GM20000 (cell line): ENCODE data around the gene TNFAIP8L3.

ENCODE experiments used
- DNase-seq: peaks from one replicate; pipeline ENCODE4 v3.0.0; 2012; ENCODE audit warnings: low spot score
- CTCF ChIP-seq: IDR thresholded peaks from 2 replicates; pipeline ENCODE4 v1.5.1; 2012; ENCODE audit warnings: mild to moderate bottlenecking, control low read depth; ENCODE audit errors: extremely low read depth, missing control alignments

TNFAIP8L3 gene

GRCh38 chr15:51105430-51106016 lies 10.8 kb upstream of the TNFAIP8L3 start:
- DNase-seq, result no peak
- TF ChIP-seq CTCF, result no peak

GRCh38 chr15:51104512-51104911 lies 9.8 kb upstream of the TNFAIP8L3 start:
- TF ChIP-seq CTCF, result no peak
- no peak for DNase-seq

GRCh38 chr15:51103330-51103729 lies 8.6 kb upstream of the TNFAIP8L3 start:
- no peak for TF ChIP-seq CTCF
- no peak for DNase-seq

GRCh38 chr15:51100785-51101489 lies 6.2 kb upstream of the TNFAIP8L3 start:
- TF ChIP-seq CTCF, result no peak
- no peak for DNase-seq

GRCh38 chr15:51099185-51099584 lies 4.5 kb upstream of the TNFAIP8L3 start:
- TF ChIP-seq CTCF, result no peak
- DNase-seq, result no peak

- TF ChIP-seq CTCF, result no peak
- no peak for DNase-seq
Measured at GRCh38 chr15:51098331-51098619, 3.6 kb upstream of the TNFAIP8L3 start.

- DNase-seq, result no peak
- no peak for TF ChIP-seq CTCF
Measured at GRCh38 chr15:51097553-51098330, 3.0 kb upstream of the TNFAIP8L3 start.
